Measurements from ENCODE around the gene DNAJB14. TPM values are rescaled to one million over a fixed set of nuclear protein-coding genes. Genes with fewer than 3 reads are reported as not detected.

DNAJB14 gene
- total RNA-seq, 1 donor: 70.1 TPM

GRCh38 chr4:99949999-99950912 is 3.8 kb upstream of the DNAJB14 start, which contains the start of gene H2AZ1:
Gene H2AZ1, minus strand, starts transcription at chr4:99950275. Its CDS starts 105 bp downstream, at chr4:99950170.
- H3K4me3 ChIP-seq (ENCODE audit: low read length): peak within 1 kb of the TSS; percentile 98
- peaks cover 36% of the 10 kb centered on the region for H3K4me1 ChIP-seq (ENCODE audit: insufficient read depth, low read length)

GRCh38 chr4:99949034-99949998 is 2.9 kb upstream of the DNAJB14 start:
- peak overlapping the region; percentile 98 for H3K4me3 ChIP-seq (ENCODE audit: low read length)
- no peaks in the 10 kb centered on the region for H3K27me3 ChIP-seq (ENCODE audit: insufficient read depth, low read length)
- peaks cover 46% of the 10 kb centered on the region for H3K4me1 ChIP-seq (ENCODE audit: insufficient read depth, low read length)
- H3K9me3 ChIP-seq (ENCODE audit: low read depth, low read length): no peaks in the 10 kb centered on the region

More at GRCh38 chr4:99949999-99950912, 3.8 kb upstream of the DNAJB14 start, which contains the start of gene H2AZ1:
- Histone ChIP-seq H3K9me3 (ENCODE audit: low read depth, low read length) (no peaks in the 10 kb centered on the region), H3K27me3 (ENCODE audit: insufficient read depth, low read length) (no peaks in the 10 kb centered on the region)

GRCh38 chr4:99947608-99948007 is 1.2 kb upstream of the DNAJB14 start:
- no peak overlapping the region for H3K4me3 ChIP-seq (ENCODE audit: low read length)

GRCh38 chr4:99947190-99947578 is 766 bp upstream of the DNAJB14 start:
- Histone ChIP-seq H3K9me3 (ENCODE audit: low read depth, low read length) (no peaks in the 10 kb centered on the region), H3K27me3 (ENCODE audit: insufficient read depth, low read length) (no peaks in the 10 kb centered on the region), H3K4me3 (ENCODE audit: low read length) (peak overlapping the region; percentile 69), H3K4me1 (ENCODE audit: insufficient read depth, low read length) (peaks cover 50% of the 10 kb centered on the region)

More at GRCh38 chr4:99947608-99948007, 1.2 kb upstream of the DNAJB14 start:
- Histone ChIP-seq H3K27me3 (ENCODE audit: insufficient read depth, low read length) (no peaks in the 10 kb centered on the region), H3K9me3 (ENCODE audit: low read depth, low read length) (no peaks in the 10 kb centered on the region), H3K4me1 (ENCODE audit: insufficient read depth, low read length) (peaks cover 50% of the 10 kb centered on the region)

GRCh38 chr4:99945718-99946355 is 581 bp downstream of the DNAJB14 start:
- H3K9me3 ChIP-seq (ENCODE audit: low read depth, low read length): no peaks in the 10 kb centered on the region
- H3K4me1 ChIP-seq (ENCODE audit: insufficient read depth, low read length): peaks cover 42% of the 10 kb centered on the region
- H3K4me3 ChIP-seq (ENCODE audit: low read length): peak overlapping the region; percentile 69
- no peaks in the 10 kb centered on the region for H3K27me3 ChIP-seq (ENCODE audit: insufficient read depth, low read length)

GRCh38 chr4:99943904-99944437 is 2.4 kb downstream of the DNAJB14 start:
- H3K27me3 ChIP-seq (ENCODE audit: insufficient read depth, low read length): no peaks in the 10 kb centered on the region
- no peaks in the 10 kb centered on the region for H3K9me3 ChIP-seq (ENCODE audit: low read depth, low read length)
- no peak overlapping the region for H3K4me3 ChIP-seq (ENCODE audit: low read length)
- H3K4me1 ChIP-seq (ENCODE audit: insufficient read depth, low read length): peaks cover 40% of the 10 kb centered on the region

GRCh38 chr4:99938243-99938753 is 8.1 kb downstream of the DNAJB14 start:
- H3K4me1 ChIP-seq (ENCODE audit: insufficient read depth, low read length): no peaks in the 10 kb centered on the region

GRCh38 chr4:99934891-99935290 is 11.5 kb downstream of the DNAJB14 start:
- peaks cover 10% of the 10 kb centered on the region for H3K9me3 ChIP-seq (ENCODE audit: low read depth, low read length)
- no peak overlapping the region for H3K4me3 ChIP-seq (ENCODE audit: low read length)
- no peaks in the 10 kb centered on the region for H3K27me3 ChIP-seq (ENCODE audit: insufficient read depth, low read length)
- H3K4me1 ChIP-seq (ENCODE audit: insufficient read depth, low read length): no peaks in the 10 kb centered on the region

More at GRCh38 chr4:99938243-99938753, 8.1 kb downstream of the DNAJB14 start:
- H3K4me3 ChIP-seq (ENCODE audit: low read length): no peak overlapping the region
- no peaks in the 10 kb centered on the region for H3K27me3 ChIP-seq (ENCODE audit: insufficient read depth, low read length)
- peaks cover 10% of the 10 kb centered on the region for H3K9me3 ChIP-seq (ENCODE audit: low read depth, low read length)

- H3K4me3 ChIP-seq (ENCODE audit: low read length): no peak overlapping the region
- H3K9me3 ChIP-seq (ENCODE audit: low read depth, low read length): no peaks in the 10 kb centered on the region
- no peaks in the 10 kb centered on the region for H3K4me1 ChIP-seq (ENCODE audit: insufficient read depth, low read length)
Measured at GRCh38 chr4:99927566-99927965, 18.9 kb downstream of the DNAJB14 start.

GRCh38 chr4:99921174-99921573 is 25.2 kb downstream of the DNAJB14 start:
- Histone ChIP-seq H3K4me3 (ENCODE audit: low read length) (no peak overlapping the region), H3K4me1 (ENCODE audit: insufficient read depth, low read length) (no peaks in the 10 kb centered on the region), H3K27me3 (ENCODE audit: insufficient read depth, low read length) (no peaks in the 10 kb centered on the region), H3K9me3 (ENCODE audit: low read depth, low read length) (no peaks in the 10 kb centered on the region)

More at GRCh38 chr4:99927566-99927965, 18.9 kb downstream of the DNAJB14 start:
- no peaks in the 10 kb centered on the region for H3K27me3 ChIP-seq (ENCODE audit: insufficient read depth, low read length)

- no peak overlapping the region for H3K4me3 ChIP-seq (ENCODE audit: low read length)
- H3K4me1 ChIP-seq (ENCODE audit: insufficient read depth, low read length): no peaks in the 10 kb centered on the region
- no peaks in the 10 kb centered on the region for H3K27me3 ChIP-seq (ENCODE audit: insufficient read depth, low read length)
- H3K9me3 ChIP-seq (ENCODE audit: low read depth, low read length): no peaks in the 10 kb centered on the region
Measured at GRCh38 chr4:99918656-99919055, 27.8 kb downstream of the DNAJB14 start.

- H3K27me3 ChIP-seq (ENCODE audit: insufficient read depth, low read length): no peaks in the 10 kb centered on the region
- no peak overlapping the region for H3K4me3 ChIP-seq (ENCODE audit: low read length)
- no peaks in the 10 kb centered on the region for H3K4me1 ChIP-seq (ENCODE audit: insufficient read depth, low read length)
- no peaks in the 10 kb centered on the region for H3K9me3 ChIP-seq (ENCODE audit: low read depth, low read length)
Measured at GRCh38 chr4:99917575-99917974, 28.8 kb downstream of the DNAJB14 start.

- Histone ChIP-seq H3K9me3 (ENCODE audit: low read depth, low read length) (no peaks in the 10 kb centered on the region), H3K4me3 (ENCODE audit: low read length) (no peak overlapping the region), H3K4me1 (ENCODE audit: insufficient read depth, low read length) (no peaks in the 10 kb centered on the region), H3K27me3 (ENCODE audit: insufficient read depth, low read length) (no peaks in the 10 kb centered on the region)
Measured at GRCh38 chr4:99915449-99915848, 31.0 kb downstream of the DNAJB14 start.

GRCh38 chr4:99894998-99895397 is 51.4 kb downstream of the DNAJB14 start:
- Histone ChIP-seq H3K4me1 (ENCODE audit: insufficient read depth, low read length) (peaks cover 22% of the 10 kb centered on the region), H3K9me3 (ENCODE audit: low read depth, low read length) (no peaks in the 10 kb centered on the region), H3K4me3 (ENCODE audit: low read length) (peak overlapping the region; percentile 29)

More at GRCh38 chr4:99894998-99895397, 51.4 kb downstream of the DNAJB14 start:
- no peaks in the 10 kb centered on the region for H3K27me3 ChIP-seq (ENCODE audit: insufficient read depth, low read length)

All from mononuclear cell (primary cell).